K562 (cell line): ENCODE data around the gene GGACT. TPM values are rescaled to one million over a fixed set of nuclear protein-coding genes. Genes with fewer than 3 reads are reported as not detected.

Source experiments
- ATAC-seq: fragments of 200-7000 bp; cut with Tn5 transposase; 3 replicates; pipeline ENCODE4 v1.9.1; 2020; ENCODE audit warnings: moderate library complexity
- BruUV-seq: library from RNA; stranded (reverse); fragments of 400-500 nt; replicated peaks from 2 replicates; lab custom pipeline; 2021; lab: Mats Ljungman, UMichigan
- CTCF ChIA-PET: fragments of 300-600 bp; formaldehyde crosslinking; extraction: SDS; loops from one replicate; lab custom pipeline; 2021; ENCODE audit warnings: low intra/inter-chr PET ratio; lab: Yijun Ruan, JAX
- POLR2A ChIA-PET: fragments of 300-600, 350-650 bp; sonication (Branson Sonifier 250); formaldehyde crosslinking; extraction: SDS; loops from one replicate; lab custom pipeline; 2021; ENCODE audit warnings: antibody characterized with exemption, inconsistent platforms; lab: Yijun Ruan, JAX
- DNase-seq, 4 experiments: peaks; one replicate each; pipeline versions ENCODE4 v3.0.0 to v3.0.0-alpha.2; 2011 to 2018; ENCODE audit warnings: low spot score in 3 of 4, mixed read lengths in 3 of 4; ENCODE audit errors: extremely low read depth in 1 of 4
- FAIRE-seq: peaks from 2 replicates; lab custom pipeline; 2011; peaks lifted over from hg19 to GRCh38; lab: Jason Lieb, UNC
- H2AFZ ChIP-seq: 2 replicates; pipeline ENCODE4 v1.6.0; 2011; ENCODE audit warnings: low read depth, low read length, control low read depth, inconsistent platforms
- H3K27ac ChIP-seq: fragments of 200-600 bp; 3 replicates; pipeline ENCODE4 v1.8.0; 2011; ENCODE audit warnings: low read depth, mild to moderate bottlenecking, control low read depth, inconsistent platforms, low read length, moderate library complexity, mixed read lengths; ENCODE audit errors: extremely low read depth
- H3K27me3 ChIP-seq, 2 experiments: fragments of 300-600 bp in 1 of 2; 2 replicates in 1 of 2; 3 replicates in 1 of 2; pipeline versions ENCODE4 v1.6.0 to v1.8.0; 2011; ENCODE audit warnings: inconsistent platforms in 2 of 2, low read length in 2 of 2, mild to moderate bottlenecking in 1 of 2, mixed read lengths in 1 of 2, moderate library complexity in 1 of 2; ENCODE audit not compliant: control insufficient read depth in 2 of 2, insufficient read depth in 2 of 2
- H3K36me3 ChIP-seq: fragments of 300-600 bp; 3 replicates; pipeline ENCODE4 v1.8.0; 2011; ENCODE audit warnings: mild to moderate bottlenecking, low read length, inconsistent platforms; ENCODE audit not compliant: control insufficient read depth, insufficient read depth
- H3K4me1 ChIP-seq, 2 experiments: fragments of 200-600 bp in 1 of 2; replicated peaks in 1 of 2; 2 replicates in 1 of 2; 3 replicates in 1 of 2; pipeline versions ENCODE4 v1.5.1 to v1.8.0; 2011; ENCODE audit warnings: inconsistent platforms in 2 of 2, low read length in 2 of 2, mild to moderate bottlenecking in 1 of 2, mixed read lengths in 1 of 2, moderate library complexity in 1 of 2; ENCODE audit not compliant: control insufficient read depth in 2 of 2, insufficient read depth in 2 of 2
- H3K4me2 ChIP-seq: 2 replicates; pipeline ENCODE4 v1.6.1; 2011; ENCODE audit warnings: low read length, control low read depth, inconsistent platforms, mixed read lengths; ENCODE audit not compliant: insufficient read depth
- H3K4me3 ChIP-seq: fragments of 200-600 bp; sonication (generic), shearing (Covaris generic); 2 replicates; pipeline ENCODE4 v1.5.1; 2016; ENCODE audit warnings: control low read depth, inconsistent platforms
- H3K79me2 ChIP-seq: fragments of 200-600 bp; 3 replicates; pipeline ENCODE4 v1.8.0; 2011; ENCODE audit warnings: low read length, inconsistent platforms; ENCODE audit not compliant: control insufficient read depth, insufficient read depth
- H3K9ac ChIP-seq, 2 experiments: 2 replicates each; pipeline versions ENCODE4 v1.6.0 to v1.6.1; 2011; ENCODE audit warnings: low read depth in 2 of 2, low read length in 2 of 2, control low read depth in 1 of 2, inconsistent platforms in 1 of 2, mild to moderate bottlenecking in 1 of 2, mixed read lengths in 1 of 2; ENCODE audit not compliant: insufficient read depth in 1 of 2
- H3K9me1 ChIP-seq: one replicate; pipeline ENCODE4 v1.6.0; 2011; ENCODE audit warnings: inconsistent platforms, mild to moderate bottlenecking, low read length, moderate library complexity; ENCODE audit not compliant: control insufficient read depth, insufficient read depth
- H3K9me3 ChIP-seq: replicated peaks from 2 replicates; pipeline ENCODE4 v1.5.1; 2011; ENCODE audit warnings: low read depth, low read length, inconsistent platforms; ENCODE audit not compliant: control insufficient read depth, insufficient read depth
- H4K20me1 ChIP-seq: replicated peaks from 2 replicates; pipeline ENCODE4 v1.6.1; 2011; ENCODE audit warnings: low read length, inconsistent platforms, mixed read lengths; ENCODE audit not compliant: control insufficient read depth, insufficient read depth
- EP300 ChIP-seq: IDR thresholded peaks from 2 replicates; pipeline ENCODE4 v1.6.1; 2012; ENCODE audit warnings: low read length, improper control_type of control experiment
- JUN ChIP-seq, 2 experiments: sonication (generic) in 1 of 2; formaldehyde crosslinking in 1 of 2; IDR thresholded peaks; 2 replicates each; pipeline versions ENCODE4 v1.6.1 to v1.8.0; 2012 to 2022; ENCODE audit warnings: borderline replicate concordance in 2 of 2, mild to moderate bottlenecking in 2 of 2, improper control_type of control experiment in 1 of 2, low read depth in 1 of 2, low read length in 1 of 2, missing genetic modification reagents in 1 of 2
- KHSRP ChIP-seq: fragments of 450-650 bp; IDR thresholded peaks from 2 replicates; pipeline ENCODE4 v1.6.1; 2017
- PRDM10 ChIP-seq: fragments of 450-650 bp; IDR thresholded peaks from 2 replicates; pipeline ENCODE4 v1.6.1; 2018; ENCODE audit not compliant: partially characterized antibody
- SP1 ChIP-seq: sonication (generic); formaldehyde crosslinking; IDR thresholded peaks from 2 replicates; pipeline ENCODE4 v1.8.1; 2022; ENCODE audit warnings: mild to moderate bottlenecking, missing genetic modification reagents
- WGBS: fragments of 100-300 bp; shearing (Covaris generic); methylation state at CpG from one replicate; pipeline ENCODE4 v1.1.6; 2016; ENCODE audit warnings: low coverage, mixed read lengths; ENCODE audit not compliant: insufficient coverage; ENCODE audit errors: missing lambda C conversion rate; 5-methylcytosine and 5-hydroxymethylcytosine counted together
- in situ Hi-C: fragments of 300-500 bp; cut with MboI; formaldehyde crosslinking; loops from 4 replicates; pipeline ENCODE4 v1.15.0; 2018; ENCODE audit warnings: inconsistent platforms, mixed read lengths
- intact Hi-C: fragments of 100-400 bp; cut with micrococcal nuclease; formaldehyde crosslinking; loops from 2 replicates; pipeline ENCODE4 v1.14.2; 2022
- polyA plus RNA-seq, 8 experiments: library from polyadenylated mRNA; depleted of rRNA in 4 of 8; stranded (reverse) in 5 of 8; unstranded in 3 of 8; fragments of >200 nt; fragmentation: Nextera tagmentation in 2 of 8; fragmentation: Illumina TruSeq in 1 of 8; extraction: Ambion mirVana in 2 of 8; extraction: Trizol in 1 of 8; gene quantifications; 2 replicates each; pipeline versions ENCODE4 v1.2.1 to v1.2.3, GENCODE V29; 2011 to 2014; ENCODE audit warnings: inconsistent platforms in 1 of 8, missing spikeins in 1 of 8
- total RNA-seq, 7 experiments: library from RNA; depleted of rRNA in 6 of 7; stranded (reverse); fragments of >200 nt in 6 of 7; fragmentation: Illumina TruSeq in 2 of 7; extraction: Trizol in 2 of 7; gene quantifications; 2 replicates each; pipeline versions ENCODE4 v1.2.1 to v1.2.3, GENCODE V29; 2011 to 2021; ENCODE audit warnings: low replicate concordance in 1 of 7
- TF ChIP-seq, protein P1 (sequence below): fragments of 200-800 bp; sonication (Bioruptor generic); IDR thresholded peaks from 2 replicates; pipeline ENCODE4 v1.6.1; 2017; ENCODE audit warnings: missing genetic modification characterization, missing compliant biosample characterization
- TF ChIP-seq, protein P2 (sequence below): sonication (generic); formaldehyde crosslinking; IDR thresholded peaks from 2 replicates; pipeline ENCODE4 v1.8.0; 2022; ENCODE audit warnings: mild to moderate bottlenecking, missing genetic modification reagents

Gene GGACT
- total and polyA plus RNA-seq, 9 of the 15 experiments (the other 6 are each of a cell fraction or from before 2014, with no cell fraction given), result 0.20 to 3.2 (median 1.7) TPM

GRCh38 chr13:100636004-100636403, 47.4 kb upstream of the GGACT start:
- no peaks in the 10 kb centered on the region for H3K79me2 ChIP-seq
- ChIA-PET CTCF (no interaction called here), POLR2A (no interaction called here)
- ATAC-seq (no peak), DNase-seq (no peak), FAIRE-seq (no peak)
- no peak overlapping the region for H3K27ac ChIP-seq
- no peaks in the 10 kb centered on the region for H3K27me3 ChIP-seq
- no peaks in the 10 kb centered on the region for H3K4me1 ChIP-seq
- TF ChIP-seq EP300 (no peak), JUN (IDR thresholded peaks at IDR 0.05; ENCODE audit: borderline replicate concordance, low read depth, low read length) (no peak), JUN (CRISPR knock-in tag; IDR thresholded peaks at IDR 0.05; ENCODE audit: borderline replicate concordance) (no peak), SP1 (no peak), KHSRP (no peak), PRDM10 (no peak)
- TF ChIP-seq, protein P1, sequence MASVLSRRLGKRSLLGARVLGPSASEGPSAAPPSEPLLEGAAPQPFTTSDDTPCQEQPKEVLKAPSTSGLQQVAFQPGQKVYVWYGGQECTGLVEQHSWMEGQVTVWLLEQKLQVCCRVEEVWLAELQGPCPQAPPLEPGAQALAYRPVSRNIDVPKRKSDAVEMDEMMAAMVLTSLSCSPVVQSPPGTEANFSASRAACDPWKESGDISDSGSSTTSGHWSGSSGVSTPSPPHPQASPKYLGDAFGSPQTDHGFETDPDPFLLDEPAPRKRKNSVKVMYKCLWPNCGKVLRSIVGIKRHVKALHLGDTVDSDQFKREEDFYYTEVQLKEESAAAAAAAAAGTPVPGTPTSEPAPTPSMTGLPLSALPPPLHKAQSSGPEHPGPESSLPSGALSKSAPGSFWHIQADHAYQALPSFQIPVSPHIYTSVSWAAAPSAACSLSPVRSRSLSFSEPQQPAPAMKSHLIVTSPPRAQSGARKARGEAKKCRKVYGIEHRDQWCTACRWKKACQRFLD (CRISPR knock-in tag), result no peak
- TF ChIP-seq, protein P2, sequence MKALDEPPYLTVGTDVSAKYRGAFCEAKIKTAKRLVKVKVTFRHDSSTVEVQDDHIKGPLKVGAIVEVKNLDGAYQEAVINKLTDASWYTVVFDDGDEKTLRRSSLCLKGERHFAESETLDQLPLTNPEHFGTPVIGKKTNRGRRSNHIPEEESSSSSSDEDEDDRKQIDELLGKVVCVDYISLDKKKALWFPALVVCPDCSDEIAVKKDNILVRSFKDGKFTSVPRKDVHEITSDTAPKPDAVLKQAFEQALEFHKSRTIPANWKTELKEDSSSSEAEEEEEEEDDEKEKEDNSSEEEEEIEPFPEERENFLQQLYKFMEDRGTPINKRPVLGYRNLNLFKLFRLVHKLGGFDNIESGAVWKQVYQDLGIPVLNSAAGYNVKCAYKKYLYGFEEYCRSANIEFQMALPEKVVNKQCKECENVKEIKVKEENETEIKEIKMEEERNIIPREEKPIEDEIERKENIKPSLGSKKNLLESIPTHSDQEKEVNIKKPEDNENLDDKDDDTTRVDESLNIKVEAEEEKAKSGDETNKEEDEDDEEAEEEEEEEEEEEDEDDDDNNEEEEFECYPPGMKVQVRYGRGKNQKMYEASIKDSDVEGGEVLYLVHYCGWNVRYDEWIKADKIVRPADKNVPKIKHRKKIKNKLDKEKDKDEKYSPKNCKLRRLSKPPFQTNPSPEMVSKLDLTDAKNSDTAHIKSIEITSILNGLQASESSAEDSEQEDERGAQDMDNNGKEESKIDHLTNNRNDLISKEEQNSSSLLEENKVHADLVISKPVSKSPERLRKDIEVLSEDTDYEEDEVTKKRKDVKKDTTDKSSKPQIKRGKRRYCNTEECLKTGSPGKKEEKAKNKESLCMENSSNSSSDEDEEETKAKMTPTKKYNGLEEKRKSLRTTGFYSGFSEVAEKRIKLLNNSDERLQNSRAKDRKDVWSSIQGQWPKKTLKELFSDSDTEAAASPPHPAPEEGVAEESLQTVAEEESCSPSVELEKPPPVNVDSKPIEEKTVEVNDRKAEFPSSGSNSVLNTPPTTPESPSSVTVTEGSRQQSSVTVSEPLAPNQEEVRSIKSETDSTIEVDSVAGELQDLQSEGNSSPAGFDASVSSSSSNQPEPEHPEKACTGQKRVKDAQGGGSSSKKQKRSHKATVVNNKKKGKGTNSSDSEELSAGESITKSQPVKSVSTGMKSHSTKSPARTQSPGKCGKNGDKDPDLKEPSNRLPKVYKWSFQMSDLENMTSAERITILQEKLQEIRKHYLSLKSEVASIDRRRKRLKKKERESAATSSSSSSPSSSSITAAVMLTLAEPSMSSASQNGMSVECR (CRISPR knock-in tag), result no peak
- no peaks in the 10 kb centered on the region for H3K9me1 ChIP-seq
- WGBS, result 43% methylated on average over 1 of the region's 7 CpGs
- no peaks in the 10 kb centered on the region for H3K9me3 ChIP-seq
- intact Hi-C loops, result loop anchor here (5.0 kb wide), 1 partner anchor 64 kb away; no protein-coding TSS in a partner anchor
- H3K9ac ChIP-seq, result no peak overlapping the region
- H3K4me3 ChIP-seq, result no peak overlapping the region
- H4K20me1 ChIP-seq, result no peaks in the 10 kb centered on the region
- H2AFZ ChIP-seq, result no peak overlapping the region
- no TSS peak for BruUV-seq
- in situ Hi-C loops, result no loop called here
- no peak overlapping the region for H3K4me2 ChIP-seq
- H3K36me3 ChIP-seq, result peaks cover 41% of the 10 kb centered on the region; the same call in 1 of the 3 replicates
